ENCODE measurements around the gene RRBP1.

DNA sequence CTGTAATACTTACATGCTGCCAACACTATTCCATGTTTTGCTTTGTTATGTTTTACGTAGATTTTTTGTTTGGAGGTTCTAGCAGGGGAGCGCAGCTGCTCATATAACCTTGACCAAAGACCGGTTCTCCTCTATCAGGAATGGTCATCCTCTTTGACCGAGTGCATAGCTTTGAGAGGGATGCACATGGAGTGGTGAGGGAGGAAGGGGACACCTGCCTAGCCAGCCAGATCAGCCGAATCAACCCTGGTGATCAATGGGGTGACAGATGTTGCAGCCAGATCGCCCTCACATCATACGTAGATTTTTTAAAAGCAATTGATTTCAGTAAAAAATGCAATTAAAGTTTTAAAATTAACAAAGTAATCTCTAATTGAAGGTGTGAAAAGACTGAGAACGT lies 105.8 kb downstream of the RRBP1 start:
- TF ChIP-seq, protein P1, sequence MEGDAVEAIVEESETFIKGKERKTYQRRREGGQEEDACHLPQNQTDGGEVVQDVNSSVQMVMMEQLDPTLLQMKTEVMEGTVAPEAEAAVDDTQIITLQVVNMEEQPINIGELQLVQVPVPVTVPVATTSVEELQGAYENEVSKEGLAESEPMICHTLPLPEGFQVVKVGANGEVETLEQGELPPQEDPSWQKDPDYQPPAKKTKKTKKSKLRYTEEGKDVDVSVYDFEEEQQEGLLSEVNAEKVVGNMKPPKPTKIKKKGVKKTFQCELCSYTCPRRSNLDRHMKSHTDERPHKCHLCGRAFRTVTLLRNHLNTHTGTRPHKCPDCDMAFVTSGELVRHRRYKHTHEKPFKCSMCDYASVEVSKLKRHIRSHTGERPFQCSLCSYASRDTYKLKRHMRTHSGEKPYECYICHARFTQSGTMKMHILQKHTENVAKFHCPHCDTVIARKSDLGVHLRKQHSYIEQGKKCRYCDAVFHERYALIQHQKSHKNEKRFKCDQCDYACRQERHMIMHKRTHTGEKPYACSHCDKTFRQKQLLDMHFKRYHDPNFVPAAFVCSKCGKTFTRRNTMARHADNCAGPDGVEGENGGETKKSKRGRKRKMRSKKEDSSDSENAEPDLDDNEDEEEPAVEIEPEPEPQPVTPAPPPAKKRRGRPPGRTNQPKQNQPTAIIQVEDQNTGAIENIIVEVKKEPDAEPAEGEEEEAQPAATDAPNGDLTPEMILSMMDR (IDR thresholded peaks at IDR 0.05) = no peak
- TF ChIP-seq POLR2A (IDR thresholded peaks at IDR 0.05) = no peak

All from lower leg skin (tissue), 3 donors.